Ovary (tissue), 9 donors: ENCODE results near the gene EML1. TPM values are rescaled to one million over a fixed set of nuclear protein-coding genes. Genes with fewer than 3 reads are reported as not detected.

Experiments used
- DNase-seq, 5 donors: peaks; one replicate each; pipeline ENCODE4 v3.0.0-alpha.2; 2019 to 2020
- H3K27ac ChIP-seq, 2 donors: fragments of 200-600 bp; one replicate each; pipeline versions ENCODE4 v1.5.1 to v1.8.0; 2019 to 2022
- H3K27me3 ChIP-seq: fragments of 200-600 bp; one replicate; pipeline ENCODE4 v1.8.0; 2022
- H3K36me3 ChIP-seq: fragments of 200-600 bp; sonication (generic); one replicate; pipeline ENCODE4 v1.5.1; 2019
- H3K4me1 ChIP-seq: one replicate; pipeline ENCODE4 v1.8.1; 2013; ENCODE audit warnings: mild to moderate bottlenecking, moderate library complexity; ENCODE audit not compliant: insufficient read depth
- H3K4me3 ChIP-seq: fragments of 200-600 bp; sonication (generic); one replicate; pipeline ENCODE4 v1.5.1; 2017
- H3K9me3 ChIP-seq, 2 donors: fragments of 200-600 bp in 1 of 2; sonication (generic) in 1 of 2; one replicate each; pipeline versions ENCODE4 v1.5.1 to v1.8.1; 2013 to 2019; ENCODE audit warnings: mild to moderate bottlenecking in 1 of 2, moderate library complexity in 1 of 2
- CTCF ChIP-seq, 3 donors: fragments of 450-650 bp in 2 of 3; fragments of 200-600 bp in 1 of 3; IDR thresholded peaks; one replicate each; pipeline versions ENCODE4 v1.5.1 to v1.8.0; 2016 to 2022; ENCODE audit warnings: antibody characterized with exemption in 3 of 3, mild to moderate bottlenecking in 1 of 3
- EP300 ChIP-seq: sonication (generic); formaldehyde crosslinking; IDR thresholded peaks from one replicate; pipeline ENCODE4 v1.6.1; 2017; ENCODE audit warnings: antibody characterized with exemption
- POLR2A ChIP-seq: fragments of 450-650 bp; IDR thresholded peaks from one replicate; pipeline ENCODE4 v1.6.1; 2017; ENCODE audit warnings: antibody characterized with exemption, mild to moderate bottlenecking, moderate library complexity
- WGBS, 3 donors: extraction: QIAGEN DNeasy Blood & Tissue Kit in 1 of 3; methylation state at CpG; one replicate each; pipeline versions ENCODE4 v1.1.5 to v1.1.7; 2013 to 2017; 5-methylcytosine and 5-hydroxymethylcytosine counted together
- intact Hi-C, 4 donors: fragments of 100-400 bp; cut with DNase I; formaldehyde crosslinking; loops; one replicate each; pipeline versions ENCODE4 v1.11.0 to v1.15.1; 2022 to 2023
- polyA plus RNA-seq, 2 donors: library from polyadenylated mRNA; stranded (reverse); fragments of 200-250 nt in 1 of 2; fragments of 350-450 nt in 1 of 2; fragmentation: Illumina TruSeq in 1 of 2; extraction: RNeasy Lipid Tissue Mini Kit (QIAGEN cat#74804) in 1 of 2; gene quantifications; one replicate each; pipeline ENCODE4 v1.2.3, GENCODE V29; 2013 to 2014
- total RNA-seq, 7 donors: library from RNA; depleted of rRNA in 2 of 7; stranded (reverse); fragments of >200 nt in 2 of 7; fragmentation: NEBNext Ultra II Directional in 3 of 7; extraction: Animal tissue kit (Norgen Biotek cat#: 25700) in 3 of 7; gene quantifications; one replicate each; pipeline versions ENCODE4 v1.1.0 to v1.2.4, GENCODE V29; 2016 to 2023
- donor health status: DM: no; HTN: no; CAD: no; lungs with moderate emphysema.
- donor health status: DM: no; HTN: no; CAD: no.
- donor health status: Bipolar disorder and iron deficiency.
- donor health status: DM: yes; HTN: yes; CAD: no.
- donor health status: DM: no; HTN: no; CAD: no.
- donor health status: DM: yes; HTN: yes; CAD: no.

The EML1 gene
- total and polyA plus RNA-seq, 9 donors: 4.4 to 22.3 (median 9.8) TPM

- no peaks in the 10 kb centered on the region for H3K9me3 ChIP-seq
- intact Hi-C loops: no loop called here
- DNase-seq: no peak
- no peak overlapping the region for H3K4me3 ChIP-seq
- TF ChIP-seq POLR2A: no peak
- no peak for TF ChIP-seq CTCF (IDR thresholded peaks at IDR 0.05)
- no peak for TF ChIP-seq EP300
- WGBS, 3 donors: 87 to 90% (median 88%) methylated on average over 12 of the region's 12 CpGs
- H3K36me3 ChIP-seq: no peaks in the 10 kb centered on the region
- peaks cover 3% of the 10 kb centered on the region for H3K4me1 ChIP-seq
- H3K27me3 ChIP-seq: no peaks in the 10 kb centered on the region
- no peak overlapping the region for H3K27ac ChIP-seq
Observed at GRCh38 chr14:99805757-99806439, 12.7 kb downstream of the EML1 start.

- H3K4me3 ChIP-seq: no peak overlapping the region
- no peak overlapping the region for H3K27ac ChIP-seq
Observed at GRCh38 chr14:99806836-99807235, 13.6 kb downstream of the EML1 start.

GRCh38 chr14:99807413-99808153, 14.4 kb downstream of the EML1 start:
- DNase-seq: no peak
- intact Hi-C loops: no loop called here
- no peaks in the 10 kb centered on the region for H3K27me3 ChIP-seq
- WGBS, 3 donors: 75 to 84% (median 81%) methylated on average over 10 of the region's 10 CpGs
- no peaks in the 10 kb centered on the region for H3K36me3 ChIP-seq
- no peaks in the 10 kb centered on the region for H3K9me3 ChIP-seq
- H3K4me1 ChIP-seq: peaks cover 3% of the 10 kb centered on the region
- no peak overlapping the region for H3K27ac ChIP-seq
- no peak overlapping the region for H3K4me3 ChIP-seq
- TF ChIP-seq CTCF (IDR thresholded peaks at IDR 0.05) (no peak), EP300 (no peak), POLR2A (no peak)

More at GRCh38 chr14:99806836-99807235, 13.6 kb downstream of the EML1 start:
- TF ChIP-seq POLR2A (no peak), EP300 (no peak), CTCF (IDR thresholded peaks at IDR 0.05) (no peak)
- Histone ChIP-seq H3K36me3 (no peaks in the 10 kb centered on the region), H3K4me1 (peaks cover 3% of the 10 kb centered on the region), H3K27me3 (no peaks in the 10 kb centered on the region), H3K9me3 (no peaks in the 10 kb centered on the region)
- no peak for DNase-seq
- 23 to 35% (median 31%) methylated on average over 10 of the region's 10 CpGs for WGBS, 3 donors
- intact Hi-C loops: no loop called here

GRCh38 chr14:99808154-99808505, 14.9 kb downstream of the EML1 start:
- TF ChIP-seq POLR2A (no peak), CTCF (IDR thresholded peaks at IDR 0.05) (no peak), EP300 (no peak)
- H3K27me3 ChIP-seq: no peaks in the 10 kb centered on the region
- H3K36me3 ChIP-seq: no peaks in the 10 kb centered on the region
- H3K27ac ChIP-seq: no peak overlapping the region
- H3K4me3 ChIP-seq: no peak overlapping the region
- intact Hi-C loops: no loop called here
- 75 to 88% (median 83%) methylated on average over 5 of the region's 5 CpGs for WGBS, 3 donors
- no peak for DNase-seq
- H3K4me1 ChIP-seq: peaks cover 3% of the 10 kb centered on the region
- H3K9me3 ChIP-seq: no peaks in the 10 kb centered on the region
